Tibial nerve (tissue), 3 donors: ENCODE results near the gene C1QBP.

Source experiments
- CTCF ChIP-seq, 5 experiments: fragments of 200-600 bp in 3 of 5; fragments of 450-650 bp in 2 of 5; sonication (generic) in 3 of 5; IDR thresholded peaks; one replicate each; pipeline ENCODE4 v1.5.1; 2016 to 2019; ENCODE audit warnings: antibody characterized with exemption in 5 of 5, mild to moderate bottlenecking in 3 of 5, moderate library complexity in 2 of 5
- POLR2A ChIP-seq, 2 donors: fragments of 450-650 bp; IDR thresholded peaks; one replicate each; pipeline ENCODE4 v1.6.1; 2017; ENCODE audit warnings: antibody characterized with exemption in 2 of 2, mild to moderate bottlenecking in 2 of 2, moderate library complexity in 2 of 2

- no peak for TF ChIP-seq POLR2A (IDR thresholded peaks at IDR 0.05)
- TF ChIP-seq CTCF (IDR thresholded peaks at IDR 0.05): no peak
Observed at GRCh38 chr17:5437721-5438317, 1.1 kb downstream of the C1QBP start.
